GM12878 (cell line): ENCODE results near the gene SPATA24. TPM values are rescaled to one million over a fixed set of nuclear protein-coding genes. Genes with fewer than 3 reads are reported as not detected.
A peak's percentile ranks its signal among the peaks of the same experiment; 100 is the strongest.

ENCODE experiments used
- ATAC-seq: fragments of 200-7000 bp; cut with Tn5 transposase; 3 replicates; pipeline ENCODE4 v1.9.1; 2020; ENCODE audit warnings: mild to moderate bottlenecking, moderate library complexity
- BruUV-seq: library from RNA; stranded (reverse); fragments of 400-500 nt; replicated peaks from 2 replicates; lab custom pipeline; 2021; lab: Mats Ljungman, UMichigan
- CTCF ChIA-PET: fragments of 300-600 bp; sonication (Branson Sonifier 250); formaldehyde crosslinking; extraction: SDS; loops from one replicate; lab custom pipeline; 2021; ENCODE audit warnings: inconsistent platforms; lab: Yijun Ruan, JAX
- POLR2A ChIA-PET: fragments of 350-600 bp; formaldehyde crosslinking; extraction: SDS; loops from one replicate; lab custom pipeline; 2021; ENCODE audit warnings: inconsistent platforms; lab: Charles Lee
- RAD21 ChIA-PET: fragments of 300-600 bp; sonication (Branson Sonifier 250); formaldehyde crosslinking; loops from one replicate; lab custom pipeline; 2023; ENCODE audit warnings: antibody characterized with exemption; ENCODE audit not compliant: unreplicated experiment; lab: Charles Lee
- SMC1A ChIA-PET: fragments of 300-600 bp; sonication (Branson Sonifier 250); formaldehyde crosslinking; loops from one replicate; lab custom pipeline; 2023; ENCODE audit not compliant: unreplicated experiment, uncharacterized antibody; lab: Charles Lee
- DNase-seq: peaks from one replicate; pipeline ENCODE4 v3.0.0-alpha.2; 2011; ENCODE audit warnings: low read depth, low spot score
- FAIRE-seq: peaks from 3 replicates; lab custom pipeline; 2011; peaks lifted over from hg19 to GRCh38; lab: Jason Lieb, UNC
- H2AFZ ChIP-seq: 2 replicates; pipeline ENCODE4 v1.6.0; 2011; ENCODE audit warnings: low read depth, low read length, control low read depth; ENCODE audit not compliant: control insufficient read depth
- H3K27ac ChIP-seq: 2 replicates; pipeline ENCODE4 v1.5.1; 2011; ENCODE audit warnings: control low read depth; ENCODE audit not compliant: control insufficient read depth, insufficient read depth
- H3K27me3 ChIP-seq, 2 experiments: replicated peaks in 1 of 2; 2 replicates each; pipeline versions ENCODE4 v1.6.0 to v1.6.1; 2011; ENCODE audit warnings: low read length in 1 of 2; ENCODE audit not compliant: control insufficient read depth in 2 of 2, insufficient read depth in 2 of 2
- H3K36me3 ChIP-seq, 2 experiments: 2 replicates each; pipeline ENCODE4 v1.5.1; 2011; ENCODE audit warnings: low read length in 1 of 2; ENCODE audit not compliant: control insufficient read depth in 2 of 2, insufficient read depth in 2 of 2
- H3K4me1 ChIP-seq: 2 replicates; pipeline ENCODE4 v1.6.1; 2011; ENCODE audit warnings: mild to moderate bottlenecking, low read length, moderate library complexity, mixed read lengths; ENCODE audit not compliant: control insufficient read depth, insufficient read depth
- H3K4me2 ChIP-seq: 2 replicates; pipeline ENCODE4 v1.6.0; 2011; ENCODE audit warnings: control low read depth; ENCODE audit not compliant: control insufficient read depth, insufficient read depth
- H3K4me3 ChIP-seq: fragments of 200-600 bp; sonication (generic); 2 replicates; pipeline ENCODE4 v1.5.1; 2016
- H3K79me2 ChIP-seq: 2 replicates; pipeline ENCODE4 v1.6.0; 2011; ENCODE audit warnings: low read length; ENCODE audit not compliant: control insufficient read depth, insufficient read depth
- H3K9ac ChIP-seq: 2 replicates; pipeline ENCODE4 v1.8.0; 2011; ENCODE audit warnings: low read length, control low read depth, mixed read lengths; ENCODE audit not compliant: control insufficient read depth, insufficient read depth
- H3K9me3 ChIP-seq: replicated peaks from 3 replicates; pipeline ENCODE4 v1.5.1; 2011; ENCODE audit warnings: mild to moderate bottlenecking, low read length; ENCODE audit not compliant: control insufficient read depth, insufficient read depth
- H4K20me1 ChIP-seq: 2 replicates; pipeline ENCODE4 v1.6.0; 2011; ENCODE audit not compliant: control insufficient read depth, insufficient read depth
- BACH1 ChIP-seq: fragments of 450-650 bp; IDR thresholded peaks from 2 replicates; pipeline ENCODE4 v1.6.1; 2017; ENCODE audit warnings: mild to moderate bottlenecking, borderline replicate concordance
- CEBPB ChIP-seq, 2 experiments: fragments of 150-350 bp in 1 of 2; IDR thresholded peaks; 2 replicates each; pipeline ENCODE4 v1.6.1; 2012 to 2014; ENCODE audit warnings: low read depth in 2 of 2, low read length in 2 of 2, borderline replicate concordance in 1 of 2, inconsistent platforms in 1 of 2
- CREB1 ChIP-seq: IDR thresholded peaks from 2 replicates; pipeline ENCODE4 v1.6.1; 2012; ENCODE audit warnings: low read depth, mild to moderate bottlenecking, inconsistent platforms
- CTCF ChIP-seq, 3 experiments: IDR thresholded peaks in 2 of 3; conservative IDR thresholded peaks in 1 of 3; 2 replicates each; pipeline ENCODE4 v1.5.1; 2011; ENCODE audit warnings: low read depth in 3 of 3, low read length in 3 of 3, mild to moderate bottlenecking in 3 of 3, control low read depth in 2 of 3, moderate library complexity in 2 of 3, inconsistent platforms in 1 of 3, mixed read lengths in 1 of 3; ENCODE audit not compliant: control insufficient read depth in 2 of 3, insufficient read depth in 1 of 3; ENCODE audit errors: extremely low read depth in 1 of 3
- EED ChIP-seq: sonication (generic); IDR thresholded peaks from 2 replicates; pipeline ENCODE4 v1.6.1; 2016; ENCODE audit warnings: antibody characterized with exemption, low read depth
- EP300 ChIP-seq, 2 experiments: fragments of 150-350 bp in 1 of 2; IDR thresholded peaks; 2 replicates each; pipeline ENCODE4 v1.6.1; 2011 to 2012; ENCODE audit warnings: low read depth in 2 of 2, low read length in 2 of 2, borderline replicate concordance in 1 of 2, improper control_type of control experiment in 1 of 2, inconsistent platforms in 1 of 2; ENCODE audit not compliant: control insufficient read depth in 1 of 2
- JUND ChIP-seq: IDR thresholded peaks from 2 replicates; pipeline ENCODE4 v1.6.1; 2012; ENCODE audit warnings: low read depth, mild to moderate bottlenecking, low read length, improper control_type of control experiment, moderate library complexity
- RBBP5 ChIP-seq: fragments of 200-600 bp; sonication (generic); conservative IDR thresholded peaks from 2 replicates; pipeline ENCODE4 v1.6.1; 2016
- SKIL ChIP-seq: fragments of 450-650 bp; IDR thresholded peaks from 2 replicates; pipeline ENCODE4 v1.6.1; 2017; ENCODE audit warnings: mild to moderate bottlenecking, low read depth, inconsistent platforms; ENCODE audit not compliant: poor library complexity, severe bottlenecking
- SREBF1 ChIP-seq: IDR thresholded peaks from 2 replicates; pipeline ENCODE4 v1.6.1; 2012; ENCODE audit warnings: mild to moderate bottlenecking, low read length
- STAT1 ChIP-seq: fragments of 450-650 bp; conservative IDR thresholded peaks from 2 replicates; pipeline ENCODE4 v1.6.1; 2014; ENCODE audit warnings: antibody characterized with exemption, mild to moderate bottlenecking
- WRNIP1 ChIP-seq: IDR thresholded peaks from 2 replicates; pipeline ENCODE4 v1.6.1; 2011; ENCODE audit warnings: low read depth, low read length, improper control_type of control experiment, borderline replicate concordance
- ZBED1 ChIP-seq: IDR thresholded peaks from 2 replicates; pipeline ENCODE4 v1.6.1; 2016; ENCODE audit warnings: borderline replicate concordance
- ZBTB11 ChIP-seq: fragments of 450-650 bp; formaldehyde crosslinking; IDR thresholded peaks from 2 replicates; pipeline ENCODE4 v1.5.0; 2022; ENCODE audit warnings: mild to moderate bottlenecking, missing genetic modification characterization
- ZNF274 ChIP-seq: IDR thresholded peaks from one replicate; pipeline ENCODE4 v1.8.0; 2011; ENCODE audit not compliant: insufficient read length, insufficient read depth
- WGBS: methylation state at CpG from one replicate; pipeline ENCODE4 v1.1.6; 2016; ENCODE audit warnings: low lambda C conversion rate; ENCODE audit not compliant: insufficient replicate concordance, insufficient coverage; ENCODE audit errors: missing lambda C conversion rate; 5-methylcytosine and 5-hydroxymethylcytosine counted together
- in situ Hi-C: fragments of 300-500 bp; cut with MboI; formaldehyde crosslinking; loops from 9 replicates; pipeline ENCODE4 v1.14.3; 2018; ENCODE audit warnings: mixed read lengths
- intact Hi-C: fragments of 100-400 bp; cut with micrococcal nuclease; formaldehyde crosslinking; loops from one replicate; pipeline ENCODE4 v1.14.2; 2022; ENCODE audit not compliant: unreplicated experiment
- polyA plus RNA-seq, 11 experiments: library from polyadenylated mRNA; depleted of rRNA in 4 of 11; unstranded in 6 of 11; stranded (reverse) in 5 of 11; fragments of >200 nt; fragmentation: Nextera tagmentation in 4 of 11; fragmentation: Illumina TruSeq in 1 of 11; extraction: Ambion mirVana in 4 of 11; extraction: Trizol in 1 of 11; gene quantifications; 1 replicate in 1 of 11; 2 replicates in 10 of 11; pipeline versions ENCODE4 v1.2.1 to v1.2.3, GENCODE V29; 2011 to 2016; ENCODE audit warnings: inconsistent platforms in 2 of 11, missing spikeins in 2 of 11, low read depth in 1 of 11
- total RNA-seq, 4 experiments: library from RNA; depleted of rRNA in 3 of 4; stranded (reverse); fragments of >200 nt in 3 of 4; fragmentation: Illumina TruSeq in 1 of 4; extraction: Trizol in 1 of 4; gene quantifications; 2 replicates each; pipeline versions ENCODE4 v1.2.1 to v1.2.3, GENCODE V29; 2013 to 2021

The SPATA24 gene
- total and polyA plus RNA-seq, 10 of the 15 experiments (the other 5 are each of a cell fraction or from before 2014, with no cell fraction given) = 4.1 to 9.8 (median 7.3) TPM

GRCh38 chr5:139393497-139394122, 10.3 kb downstream of the SPATA24 start:
- ChIA-PET POLR2A (interaction anchor here (1.0 to 1.1 kb wide), 2 partner anchors 10 to 121 kb away, joined by 3 read pairs; partner anchors contain the start of gene SPATA24), RAD21 (interaction anchor here (1.5 to 4.4 kb wide), 4 partner anchors 29 to 143 kb away, joined by 4 to 25 read pairs (median 17); no protein-coding TSS in a partner anchor), SMC1A (interaction anchor here (1.8 to 3.9 kb wide), 2 partner anchors 29 to 120 kb away, joined by 4 to 15 read pairs; no protein-coding TSS in a partner anchor), CTCF (interaction anchor here (1.0 to 4.4 kb wide), 3 partner anchors 52 to 142 kb away, joined by 3 to 35 read pairs (median 6); partner anchors contain the start of gene PAIP2)
- ATAC-seq (no peak), DNase-seq (no peak), FAIRE-seq (no peak)
- Histone ChIP-seq H3K9ac (peak overlapping the region; percentile 97), H4K20me1 (no peaks in the 10 kb centered on the region), H3K36me3 (peaks cover 0 to 7% of the 10 kb centered on the region in 2 experiments; a peak in 1 of 4 replicates), H3K27ac (peak overlapping the region; percentile 90), H3K4me3 (peak overlapping the region; percentile 87), H3K9me3 (no peaks in the 10 kb centered on the region), H3K79me2 (peaks cover 71% of the 10 kb centered on the region), H3K4me2 (peak overlapping the region; percentile 73), H2AFZ (peak overlapping the region; percentile 86), H3K4me1 (peaks cover 55% of the 10 kb centered on the region), H3K27me3 (no peaks in the 10 kb centered on the region)
- WGBS = 19% methylated on average over 49 of the region's 49 CpGs
- intact Hi-C loops (loop anchor here (2.0 to 5.0 kb wide), 4 partner anchors 53 to 141 kb away; partner anchors contain the start of genes MATR3 and PAIP2), in situ Hi-C loops (no loop called here)
- BruUV-seq = no TSS peak
- TF ChIP-seq BACH1 (no peak), CEBPB (IDR thresholded peaks at IDR 0.05; ENCODE audit: borderline replicate concordance in 1 of 2, low read depth in 2 of 2, low read length in 2 of 2) (no peak), STAT1 (no peak), ZNF274 (no peak), CTCF (IDR thresholded peaks at IDR 0.05 in 2 of 3, conservative IDR thresholded peaks at IDR 0.05 in 1 of 3; ENCODE audit: control insufficient read depth in 2 of 3, extremely low read depth in 1 of 3, insufficient read depth in 1 of 3, low read depth in 3 of 3, low read length in 3 of 3) (no peak), EED (no peak; the same call in 1 of the 2 replicates), ZBTB11 (no peak), WRNIP1 (no peak), EP300 (IDR thresholded peaks at IDR 0.05; ENCODE audit: borderline replicate concordance in 1 of 2, control insufficient read depth in 1 of 2, low read depth in 2 of 2, low read length in 2 of 2) (no peak), RBBP5 (no peak), SKIL (no peak), SREBF1 (no peak), CREB1 (no peak), ZBED1 (no peak), JUND (no peak)
